Calu3 (cell line): Measurements from ENCODE around the gene STIM2. TPM values are rescaled to one million over a fixed set of nuclear protein-coding genes. Genes with fewer than 3 reads are reported as not detected.

ENCODE experiments used
- BruUV-seq: library from RNA; stranded (reverse); fragments of 400-500 nt; replicated peaks from 2 replicates; lab custom pipeline; 2021; lab: Mats Ljungman, UMichigan
- CTCF ChIA-PET: fragments of 300-600 bp; sonication (Branson Sonifier 250); formaldehyde crosslinking; loops from one replicate; lab custom pipeline; 2022; ENCODE audit warnings: antibody characterized with exemption; lab: Charles Lee
- DNase-seq: peaks from one replicate; pipeline ENCODE4 v3.0.0; 2022
- H3K27ac Mint-ChIP-seq: one replicate; pipeline ENCODE4 v1.8.0; 2022; ENCODE audit warnings: mixed read lengths; ENCODE audit not compliant: unreplicated experiment
- H3K27me3 Mint-ChIP-seq: one replicate; pipeline ENCODE4 v1.8.0; 2022; ENCODE audit warnings: mixed read lengths; ENCODE audit not compliant: unreplicated experiment
- H3K36me3 Mint-ChIP-seq: one replicate; pipeline ENCODE4 v1.8.0; 2022; ENCODE audit warnings: mild to moderate bottlenecking, moderate library complexity, mixed read lengths; ENCODE audit not compliant: insufficient read depth, unreplicated experiment
- H3K4me1 Mint-ChIP-seq: one replicate; pipeline ENCODE4 v1.8.0; 2022; ENCODE audit warnings: mild to moderate bottlenecking, low read depth, mixed read lengths; ENCODE audit not compliant: unreplicated experiment
- H3K4me3 Mint-ChIP-seq: one replicate; pipeline ENCODE4 v1.8.0; 2022; ENCODE audit warnings: mild to moderate bottlenecking, low read depth, moderate library complexity, mixed read lengths; ENCODE audit not compliant: unreplicated experiment
- H3K9me3 Mint-ChIP-seq: one replicate; pipeline ENCODE4 v1.8.0; 2022; ENCODE audit warnings: low read depth, mixed read lengths; ENCODE audit not compliant: unreplicated experiment
- intact Hi-C: fragments of 100-400 bp; cut with micrococcal nuclease; formaldehyde crosslinking; loops from one replicate; pipeline ENCODE4 v1.10.0; 2022; ENCODE audit not compliant: unreplicated experiment
- total RNA-seq: library from RNA; stranded (reverse); gene quantifications from 2 replicates; pipeline ENCODE4 v1.2.3, GENCODE V29; 2022
- TF ChIP-seq, protein P1 (sequence below): fragments of 200-600 bp; IDR thresholded peaks from one replicate; pipeline ENCODE4 v1.8.0; 2022; ENCODE audit warnings: antibody characterized with exemption; ENCODE audit not compliant: unreplicated experiment

STIM2 gene
- total RNA-seq, 1 experiment from 2014 or later, result 24.2 TPM

DNA sequence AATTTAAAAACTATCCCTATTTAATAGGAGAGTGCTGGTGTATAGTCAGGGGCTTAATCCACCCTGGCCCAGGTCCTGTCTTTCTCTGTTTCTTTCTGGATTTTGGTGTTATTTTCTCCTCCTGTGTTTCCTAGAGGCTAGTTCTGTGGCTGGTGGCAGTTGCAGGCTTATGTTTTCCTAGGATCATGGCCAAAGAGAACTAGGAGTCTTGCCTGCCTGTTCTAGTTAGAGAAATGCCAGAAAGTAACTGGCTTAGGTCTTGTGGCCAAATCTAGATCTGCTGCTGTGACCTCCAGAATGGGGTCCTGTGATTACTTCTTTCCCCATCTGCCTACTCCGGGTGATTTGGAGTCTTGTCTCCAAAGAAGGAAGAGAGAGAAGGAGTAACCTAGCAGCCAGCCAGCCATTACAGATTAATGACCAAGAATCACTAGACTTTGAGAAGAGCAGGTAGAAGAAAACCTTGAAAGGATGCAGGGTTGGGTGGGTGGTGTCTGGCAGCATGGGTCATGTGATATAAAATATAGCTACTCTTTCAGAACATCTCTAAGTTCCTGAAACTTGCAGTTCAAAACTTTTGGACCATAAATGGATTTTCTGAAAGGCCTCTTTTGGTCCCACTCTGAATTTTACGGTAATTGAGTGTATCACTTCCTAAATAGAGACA lies 117.9 kb downstream of the STIM2 start:
- BruUV-seq, result no TSS peak
- DNase-seq, result no peak
- TF ChIP-seq, protein P1, sequence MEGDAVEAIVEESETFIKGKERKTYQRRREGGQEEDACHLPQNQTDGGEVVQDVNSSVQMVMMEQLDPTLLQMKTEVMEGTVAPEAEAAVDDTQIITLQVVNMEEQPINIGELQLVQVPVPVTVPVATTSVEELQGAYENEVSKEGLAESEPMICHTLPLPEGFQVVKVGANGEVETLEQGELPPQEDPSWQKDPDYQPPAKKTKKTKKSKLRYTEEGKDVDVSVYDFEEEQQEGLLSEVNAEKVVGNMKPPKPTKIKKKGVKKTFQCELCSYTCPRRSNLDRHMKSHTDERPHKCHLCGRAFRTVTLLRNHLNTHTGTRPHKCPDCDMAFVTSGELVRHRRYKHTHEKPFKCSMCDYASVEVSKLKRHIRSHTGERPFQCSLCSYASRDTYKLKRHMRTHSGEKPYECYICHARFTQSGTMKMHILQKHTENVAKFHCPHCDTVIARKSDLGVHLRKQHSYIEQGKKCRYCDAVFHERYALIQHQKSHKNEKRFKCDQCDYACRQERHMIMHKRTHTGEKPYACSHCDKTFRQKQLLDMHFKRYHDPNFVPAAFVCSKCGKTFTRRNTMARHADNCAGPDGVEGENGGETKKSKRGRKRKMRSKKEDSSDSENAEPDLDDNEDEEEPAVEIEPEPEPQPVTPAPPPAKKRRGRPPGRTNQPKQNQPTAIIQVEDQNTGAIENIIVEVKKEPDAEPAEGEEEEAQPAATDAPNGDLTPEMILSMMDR, result no peak
- Mint-ChIP-seq H3K27me3 (no peaks in the 10 kb centered on the region), H3K36me3 (no peaks in the 10 kb centered on the region), H3K27ac (no peak overlapping the region), H3K4me1 (peaks cover 6% of the 10 kb centered on the region), H3K4me3 (no peak overlapping the region), H3K9me3 (no peaks in the 10 kb centered on the region)
- CTCF ChIA-PET, result interaction anchor here (0.6 kb wide), 2 partner anchors 117 to 287 kb away, joined by 3 to 5 read pairs; no protein-coding TSS in a partner anchor
- intact Hi-C loops, result no loop called here

DNA sequence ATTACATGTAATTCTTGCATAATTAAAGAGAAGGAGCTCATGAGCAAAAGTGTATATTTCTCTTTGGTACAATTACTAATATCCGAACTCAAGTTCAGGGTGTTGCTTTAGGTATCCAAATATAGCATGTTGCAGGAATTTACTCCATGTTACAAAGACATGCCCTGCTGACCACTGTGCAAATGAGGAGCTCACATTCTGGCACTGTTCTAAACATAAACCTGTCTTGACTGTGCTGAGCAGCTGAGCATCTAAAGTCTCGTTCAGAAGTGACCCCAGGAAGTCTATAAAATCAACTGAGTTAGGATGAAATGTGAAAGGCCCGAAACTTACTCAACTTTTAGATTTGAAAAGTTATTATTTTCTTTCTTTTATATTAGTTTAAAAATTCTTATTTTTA lies 124.3 kb downstream of the STIM2 start:
- TF ChIP-seq, protein P1, result no peak
- Mint-ChIP-seq H3K27me3 (no peaks in the 10 kb centered on the region), H3K27ac (no peak overlapping the region), H3K9me3 (no peaks in the 10 kb centered on the region), H3K4me1 (peaks cover 6% of the 10 kb centered on the region), H3K36me3 (no peaks in the 10 kb centered on the region), H3K4me3 (no peak overlapping the region)
- BruUV-seq, result no TSS peak
- CTCF ChIA-PET, result no interaction called here
- no peak for DNase-seq
- intact Hi-C loops, result no loop called here

DNA sequence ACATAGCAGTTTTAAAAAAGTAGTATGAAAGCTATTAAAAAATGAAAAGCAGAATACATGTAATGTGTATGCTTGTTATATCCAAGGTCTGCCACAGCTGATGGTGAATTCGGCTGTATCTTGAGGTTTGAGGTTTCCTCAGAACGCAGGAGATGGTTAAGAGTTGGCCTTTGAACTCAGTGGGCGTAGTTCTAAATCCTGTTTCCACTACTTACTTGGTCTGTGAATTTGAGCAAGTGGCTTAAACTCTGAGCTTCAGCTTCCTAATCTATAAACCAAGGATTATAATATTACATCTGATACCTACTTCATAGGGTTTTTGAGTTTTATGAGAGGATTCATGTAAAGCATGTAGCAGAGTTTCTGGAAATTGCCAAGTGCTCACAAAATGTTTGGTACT lies 125.2 kb downstream of the STIM2 start:
- H3K4me1 Mint-ChIP-seq, result peaks cover 6% of the 10 kb centered on the region
- intact Hi-C loops, result no loop called here
- H3K4me3 Mint-ChIP-seq, result no peak overlapping the region
- CTCF ChIA-PET, result no interaction called here
- no peaks in the 10 kb centered on the region for H3K9me3 Mint-ChIP-seq
- no peaks in the 10 kb centered on the region for H3K27me3 Mint-ChIP-seq
- H3K36me3 Mint-ChIP-seq, result no peaks in the 10 kb centered on the region
- DNase-seq, result no peak
- H3K27ac Mint-ChIP-seq, result no peak overlapping the region
- BruUV-seq, result no TSS peak
- TF ChIP-seq, protein P1, result no peak

DNA sequence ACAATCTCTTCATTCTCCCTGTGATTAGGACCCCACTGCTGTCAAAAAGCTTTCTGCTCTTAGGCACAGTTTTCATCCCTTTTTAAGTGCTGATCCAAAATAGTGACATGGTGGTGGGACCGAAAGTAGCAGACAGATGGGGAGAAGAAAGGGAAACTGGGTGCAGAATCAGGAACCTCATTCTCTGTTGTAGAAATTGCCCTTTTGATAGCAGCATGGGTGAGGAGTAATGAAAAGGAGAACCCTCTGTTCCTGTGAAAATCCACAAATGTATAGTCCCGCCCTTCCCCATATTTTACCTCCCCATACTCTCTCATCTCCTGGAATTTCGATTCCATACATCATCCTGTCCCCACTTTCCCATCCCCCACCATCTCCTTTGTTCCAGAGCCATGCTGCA lies 126.5 kb downstream of the STIM2 start:
- no peak for DNase-seq
- no peaks in the 10 kb centered on the region for H3K9me3 Mint-ChIP-seq
- no TSS peak for BruUV-seq
- TF ChIP-seq, protein P1, result no peak
- H3K27ac Mint-ChIP-seq, result no peak overlapping the region
- H3K27me3 Mint-ChIP-seq, result no peaks in the 10 kb centered on the region
- H3K4me3 Mint-ChIP-seq, result no peak overlapping the region
- intact Hi-C loops, result no loop called here
- peaks cover 6% of the 10 kb centered on the region for H3K4me1 Mint-ChIP-seq
- CTCF ChIA-PET, result no interaction called here
- H3K36me3 Mint-ChIP-seq, result no peaks in the 10 kb centered on the region
